Vagina (tissue), 2 donors: ENCODE results near the gene RUSC2. TPM values are rescaled to one million over a fixed set of nuclear protein-coding genes. Genes with fewer than 3 reads are reported as not detected.

Experiments used
- DNase-seq, 2 donors: peaks; one replicate each; pipeline ENCODE4 v3.0.0-alpha.2; 2017; ENCODE audit errors: extremely low spot score in 2 of 2
- H3K27ac ChIP-seq: fragments of 200-600 bp; sonication (generic); one replicate; pipeline ENCODE4 v1.5.1; 2019
- H3K27me3 ChIP-seq: fragments of 200-600 bp; sonication (generic); one replicate; pipeline ENCODE4 v1.5.1; 2019
- H3K36me3 ChIP-seq, 2 donors: fragments of 200-600 bp; sonication (generic); one replicate each; pipeline ENCODE4 v1.5.1; 2017 to 2019
- H3K4me1 ChIP-seq: fragments of 200-600 bp; sonication (generic); one replicate; pipeline ENCODE4 v1.5.1; 2019
- H3K4me3 ChIP-seq, 2 donors: fragments of 200-600 bp; sonication (generic); 1 replicate in 1 of 2; 2 replicates in 1 of 2; pipeline ENCODE4 v1.5.1; 2016 to 2019
- H3K9me3 ChIP-seq: fragments of 200-600 bp; sonication (generic); one replicate; pipeline ENCODE4 v1.5.1; 2019
- POLR2A ChIP-seq, 2 donors: fragments of 450-650 bp; IDR thresholded peaks; one replicate each; pipeline ENCODE4 v1.6.1; 2017; ENCODE audit warnings: antibody characterized with exemption in 2 of 2, mild to moderate bottlenecking in 2 of 2, moderate library complexity in 2 of 2
- POLR2AphosphoS5 ChIP-seq, 2 donors: sonication (generic); formaldehyde crosslinking; IDR thresholded peaks; one replicate each; pipeline ENCODE4 v1.9.0; 2017; ENCODE audit warnings: antibody characterized with exemption in 2 of 2, mild to moderate bottlenecking in 2 of 2, low read depth in 1 of 2; ENCODE audit not compliant: insufficient read depth in 1 of 2
- intact Hi-C: fragments of 100-400 bp; cut with DNase I; formaldehyde crosslinking; loops from one replicate; pipeline ENCODE4 v1.15.1; 2023
- total RNA-seq: library from RNA; depleted of rRNA; stranded (reverse); fragments of >200 nt; gene quantifications from one replicate; pipeline ENCODE4 v1.2.3, GENCODE V29; 2016
- TF ChIP-seq, protein P1 (sequence below), 3 experiments: fragments of 450-650 bp in 2 of 3; fragments of 200-600 bp in 1 of 3; sonication (generic) in 1 of 3; IDR thresholded peaks; one replicate each; pipeline ENCODE4 v1.5.1; 2017 to 2019; ENCODE audit warnings: antibody characterized with exemption in 3 of 3, mild to moderate bottlenecking in 2 of 3, moderate library complexity in 2 of 3

Gene RUSC2
- total RNA-seq, 1 donor from 2014 or later = 18.9 TPM

DNA sequence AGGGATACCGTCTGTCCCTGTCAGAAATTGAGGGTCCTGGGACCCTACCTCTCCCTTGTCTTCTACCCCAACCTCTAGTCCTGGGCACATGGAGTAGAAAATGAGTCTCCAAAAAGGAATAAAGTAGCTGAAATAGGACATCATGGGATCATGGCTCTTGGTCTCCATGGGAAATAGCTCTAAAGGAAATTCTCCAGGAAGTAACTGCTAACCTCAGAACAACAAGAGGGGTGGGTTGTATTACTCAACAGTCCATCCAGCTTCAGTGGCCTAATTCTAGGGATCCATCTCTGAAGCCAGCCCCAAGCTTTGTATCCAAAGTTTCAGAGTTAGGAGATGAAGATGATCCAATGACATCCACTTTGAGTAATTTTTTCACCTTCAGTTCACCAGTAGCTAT is 11.0 kb upstream of the RUSC2 start:
- Histone ChIP-seq H3K27ac (no peak overlapping the region), H3K27me3 (no peaks in the 10 kb centered on the region), H3K9me3 (no peaks in the 10 kb centered on the region), H3K36me3 (no peaks in the 10 kb centered on the region), H3K4me3 (no peak overlapping the region), H3K4me1 (no peaks in the 10 kb centered on the region)
- intact Hi-C loops = loop anchor here (5.0 kb wide), 1 partner anchor 362 kb away; the partner anchor contains the start of gene ATOSB
- no peak for DNase-seq
- no peak for TF ChIP-seq POLR2AphosphoS5 (IDR thresholded peaks at IDR 0.05; ENCODE audit: insufficient read depth in 1 of 2, low read depth in 1 of 2)
- TF ChIP-seq, protein P1, sequence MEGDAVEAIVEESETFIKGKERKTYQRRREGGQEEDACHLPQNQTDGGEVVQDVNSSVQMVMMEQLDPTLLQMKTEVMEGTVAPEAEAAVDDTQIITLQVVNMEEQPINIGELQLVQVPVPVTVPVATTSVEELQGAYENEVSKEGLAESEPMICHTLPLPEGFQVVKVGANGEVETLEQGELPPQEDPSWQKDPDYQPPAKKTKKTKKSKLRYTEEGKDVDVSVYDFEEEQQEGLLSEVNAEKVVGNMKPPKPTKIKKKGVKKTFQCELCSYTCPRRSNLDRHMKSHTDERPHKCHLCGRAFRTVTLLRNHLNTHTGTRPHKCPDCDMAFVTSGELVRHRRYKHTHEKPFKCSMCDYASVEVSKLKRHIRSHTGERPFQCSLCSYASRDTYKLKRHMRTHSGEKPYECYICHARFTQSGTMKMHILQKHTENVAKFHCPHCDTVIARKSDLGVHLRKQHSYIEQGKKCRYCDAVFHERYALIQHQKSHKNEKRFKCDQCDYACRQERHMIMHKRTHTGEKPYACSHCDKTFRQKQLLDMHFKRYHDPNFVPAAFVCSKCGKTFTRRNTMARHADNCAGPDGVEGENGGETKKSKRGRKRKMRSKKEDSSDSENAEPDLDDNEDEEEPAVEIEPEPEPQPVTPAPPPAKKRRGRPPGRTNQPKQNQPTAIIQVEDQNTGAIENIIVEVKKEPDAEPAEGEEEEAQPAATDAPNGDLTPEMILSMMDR (IDR thresholded peaks at IDR 0.05) = no peak
- TF ChIP-seq POLR2A (IDR thresholded peaks at IDR 0.05) = no peak

DNA sequence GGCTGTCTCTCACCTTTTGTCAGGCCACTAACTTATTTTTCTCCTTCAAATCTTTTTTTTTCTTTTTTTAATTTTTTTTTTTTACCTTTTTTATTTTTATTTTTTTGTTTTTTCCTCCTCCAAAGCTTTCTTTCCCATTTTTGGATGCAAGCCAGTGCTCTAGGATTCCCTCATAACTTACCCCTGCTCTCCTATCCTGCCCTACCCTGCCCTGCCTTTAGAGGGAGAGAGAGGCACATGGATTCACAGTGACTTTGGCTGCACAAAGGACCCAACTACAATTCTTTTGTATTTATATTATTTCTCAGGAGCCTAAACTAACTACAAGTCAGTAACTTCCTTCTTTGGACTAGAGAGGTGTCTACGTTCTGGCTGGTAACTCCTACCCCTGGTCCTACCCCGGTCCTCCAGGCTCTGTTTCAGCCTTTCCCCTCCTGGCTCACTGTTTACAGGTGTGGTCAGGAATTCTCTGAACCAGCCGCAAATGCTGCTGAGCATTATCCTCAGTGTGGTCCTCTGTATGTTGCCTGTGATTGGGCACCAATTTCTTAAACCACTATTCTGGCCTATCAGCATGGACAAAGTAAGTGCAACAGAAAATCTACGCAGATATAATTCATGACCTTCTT is 8.4 kb upstream of the RUSC2 start:
- intact Hi-C loops = no loop called here
- Histone ChIP-seq H3K4me1 (no peaks in the 10 kb centered on the region), H3K9me3 (no peaks in the 10 kb centered on the region), H3K36me3 (no peaks in the 10 kb centered on the region), H3K27ac (no peak overlapping the region), H3K4me3 (no peak overlapping the region), H3K27me3 (no peaks in the 10 kb centered on the region)
- no peak for DNase-seq
- TF ChIP-seq POLR2AphosphoS5 (IDR thresholded peaks at IDR 0.05; ENCODE audit: insufficient read depth in 1 of 2, low read depth in 1 of 2) (no peak), POLR2A (IDR thresholded peaks at IDR 0.05) (no peak)
- TF ChIP-seq, protein P1 (IDR thresholded peaks at IDR 0.05) = peak in 1 of 3 experiments; percentile 31

DNA sequence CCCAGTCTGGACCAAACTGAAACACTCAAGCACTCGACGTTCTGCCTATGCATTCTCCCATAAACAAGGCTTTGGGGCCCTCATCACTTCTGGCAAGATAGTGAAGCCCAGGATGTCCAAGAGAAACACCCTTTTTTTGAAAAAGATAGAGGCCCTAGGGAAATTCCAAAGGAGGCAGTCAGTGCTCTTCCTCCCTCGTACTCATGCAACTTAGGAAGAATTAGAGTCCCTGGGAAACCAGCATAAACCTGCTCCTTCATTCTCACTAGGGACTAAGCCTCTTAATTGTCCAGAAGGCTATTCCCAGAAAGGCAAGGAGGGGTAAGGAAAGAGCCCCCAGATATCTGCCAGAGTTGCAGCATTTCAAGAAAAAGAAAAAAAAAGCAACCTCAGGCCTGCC is 7.8 kb upstream of the RUSC2 start:
- intact Hi-C loops = no loop called here

DNA sequence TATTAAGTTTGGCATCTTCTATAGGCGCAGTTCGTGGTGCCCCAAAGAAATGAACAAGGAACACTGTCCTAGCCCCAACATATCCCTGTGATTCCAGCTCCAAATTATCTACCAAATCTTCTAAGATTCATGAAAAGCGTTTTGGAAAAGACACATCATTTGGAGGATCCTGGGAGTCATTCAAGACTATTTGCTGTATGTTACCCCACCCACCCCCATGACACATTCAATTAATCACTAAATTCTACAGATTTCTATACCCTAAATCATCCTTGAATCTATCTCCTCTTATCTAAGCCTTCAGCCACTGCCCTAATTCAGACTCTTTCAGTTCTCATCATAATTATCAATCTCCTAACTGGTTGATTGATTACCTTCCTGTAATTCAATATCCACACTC is 5.5 kb upstream of the RUSC2 start:
- Histone ChIP-seq H3K4me1 (peaks cover 17% of the 10 kb centered on the region), H3K27me3 (no peaks in the 10 kb centered on the region), H3K9me3 (no peaks in the 10 kb centered on the region), H3K36me3 (no peaks in the 10 kb centered on the region), H3K27ac (no peak overlapping the region), H3K4me3 (no peak overlapping the region)
- DNase-seq = no peak
- TF ChIP-seq POLR2AphosphoS5 (IDR thresholded peaks at IDR 0.05; ENCODE audit: insufficient read depth in 1 of 2, low read depth in 1 of 2) (no peak), POLR2A (IDR thresholded peaks at IDR 0.05) (no peak)
- TF ChIP-seq, protein P1 (IDR thresholded peaks at IDR 0.05) = no peak
- intact Hi-C loops = no loop called here

More for the DNA sequence above, 7.8 kb upstream of the RUSC2 start:
- Histone ChIP-seq H3K27ac (no peak overlapping the region), H3K36me3 (no peaks in the 10 kb centered on the region), H3K9me3 (no peaks in the 10 kb centered on the region), H3K27me3 (no peaks in the 10 kb centered on the region), H3K4me3 (no peak overlapping the region), H3K4me1 (no peaks in the 10 kb centered on the region)
- no peak for DNase-seq
- TF ChIP-seq, protein P1 (IDR thresholded peaks at IDR 0.05) = no peak
- no peak for TF ChIP-seq POLR2AphosphoS5 (IDR thresholded peaks at IDR 0.05; ENCODE audit: insufficient read depth in 1 of 2, low read depth in 1 of 2)
- TF ChIP-seq POLR2A (IDR thresholded peaks at IDR 0.05) = no peak

DNA sequence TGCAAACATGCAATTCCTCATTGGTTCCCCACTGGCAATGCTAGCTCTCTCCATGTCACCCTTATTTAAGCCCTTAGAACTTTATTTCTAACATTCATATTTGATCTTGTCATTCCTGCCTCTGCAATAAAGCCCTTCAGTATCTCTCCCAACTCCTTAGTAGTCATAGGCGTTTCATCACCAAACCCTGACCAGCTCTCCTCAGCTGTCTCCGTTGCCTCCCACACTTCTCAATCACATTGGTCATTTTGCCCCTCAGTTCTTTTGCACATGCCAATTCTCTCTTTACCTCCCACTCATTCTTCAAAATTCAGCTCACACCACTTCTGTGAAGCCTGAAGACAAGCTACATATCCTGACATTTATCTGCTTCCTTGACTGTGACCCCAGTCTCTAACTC is 2.8 kb upstream of the RUSC2 start:
- peaks cover 29% of the 10 kb centered on the region for H3K4me1 ChIP-seq
- intact Hi-C loops = loop anchor here (5.0 kb wide), 1 partner anchor 70 kb away; no protein-coding TSS in a partner anchor
- no peak for DNase-seq
- no peaks in the 10 kb centered on the region for H3K27me3 ChIP-seq
- H3K36me3 ChIP-seq = no peaks in the 10 kb centered on the region
- no peak overlapping the region for H3K27ac ChIP-seq
- TF ChIP-seq POLR2A (IDR thresholded peaks at IDR 0.05) = no peak
- TF ChIP-seq POLR2AphosphoS5 (IDR thresholded peaks at IDR 0.05; ENCODE audit: insufficient read depth in 1 of 2, low read depth in 1 of 2) = no peak
- TF ChIP-seq, protein P1 (IDR thresholded peaks at IDR 0.05) = no peak
- no peaks in the 10 kb centered on the region for H3K9me3 ChIP-seq
- H3K4me3 ChIP-seq = no peak overlapping the region
